K562 (cell line): ENCODE data around the gene C11orf65. TPM values are rescaled to one million over a fixed set of nuclear protein-coding genes. Genes with fewer than 3 reads are reported as not detected.

Experiments
- CBX2 ChIP-seq: fragments of 200-600 bp; sonication (generic); IDR thresholded peaks from one replicate; pipeline ENCODE4 v1.6.1; 2012; ENCODE audit warnings: mild to moderate bottlenecking, low read length, inconsistent platforms; ENCODE audit not compliant: insufficient read depth, poor library complexity, severe bottlenecking
- HNRNPLL ChIP-seq: fragments of 200-400 bp; formaldehyde crosslinking; IDR thresholded peaks from 2 replicates; pipeline ENCODE4 v1.6.1; 2017; ENCODE audit warnings: low read length, low read depth, mild to moderate bottlenecking; ENCODE audit not compliant: poor library complexity, severe bottlenecking
- JUNB ChIP-seq: fragments of 450-650 bp; formaldehyde crosslinking; conservative IDR thresholded peaks from 2 replicates; pipeline ENCODE4 v1.4.0; 2020; ENCODE audit warnings: mild to moderate bottlenecking
- KDM5B ChIP-seq: fragments of 200-600 bp; sonication (generic); IDR thresholded peaks from 2 replicates; pipeline ENCODE4 v1.6.1; 2012; ENCODE audit warnings: low read depth, mild to moderate bottlenecking, moderate library complexity, low read length, control low read depth, inconsistent platforms; ENCODE audit not compliant: insufficient replicate concordance
- L3MBTL2 ChIP-seq: fragments of 450-650 bp; IDR thresholded peaks from 2 replicates; pipeline ENCODE4 v1.6.1; 2016; ENCODE audit warnings: mild to moderate bottlenecking, moderate library complexity
- MGA ChIP-seq: fragments of 450-650 bp; IDR thresholded peaks from 2 replicates; pipeline ENCODE4 v1.6.1; 2016; ENCODE audit warnings: mild to moderate bottlenecking, moderate library complexity
- NCOA4 ChIP-seq: fragments of 450-650 bp; IDR thresholded peaks from 2 replicates; pipeline ENCODE4 v1.6.1; 2018; ENCODE audit warnings: mild to moderate bottlenecking; ENCODE audit not compliant: partially characterized antibody
- NUFIP1 ChIP-seq: fragments of 450-650 bp; IDR thresholded peaks from 2 replicates; pipeline ENCODE4 v1.6.1; 2018; ENCODE audit not compliant: partially characterized antibody
- TEAD4 ChIP-seq, 2 experiments: sonication (generic) in 1 of 2; formaldehyde crosslinking in 1 of 2; IDR thresholded peaks; 2 replicates each; pipeline versions ENCODE4 v1.6.1 to v1.8.0; 2012 to 2022; ENCODE audit warnings: borderline replicate concordance in 1 of 2, inconsistent platforms in 1 of 2, low read length in 1 of 2, mild to moderate bottlenecking in 1 of 2, missing genetic modification reagents in 1 of 2
- TRIM24 ChIP-seq, 2 experiments: fragments of 450-650 bp; IDR thresholded peaks; 2 replicates each; pipeline ENCODE4 v1.6.1; 2016
- UBTF ChIP-seq, 2 experiments: IDR thresholded peaks; 2 replicates each; pipeline ENCODE4 v1.6.1; 2012; ENCODE audit warnings: improper control_type of control experiment in 2 of 2, low read depth in 2 of 2, low read length in 2 of 2, borderline replicate concordance in 1 of 2
- WHSC1 ChIP-seq: IDR thresholded peaks from one replicate; pipeline ENCODE4 v1.6.1; 2012; ENCODE audit warnings: low read length, control low read depth, inconsistent platforms
- ZNF551 ChIP-seq: fragments of 250-450 bp; sonication (Bioruptor Pico); IDR thresholded peaks from 2 replicates; pipeline ENCODE4 v1.5.0; 2021; ENCODE audit warnings: mild to moderate bottlenecking, moderate library complexity
- polyA plus RNA-seq, 8 experiments: library from polyadenylated mRNA; depleted of rRNA in 4 of 8; stranded (reverse) in 5 of 8; unstranded in 3 of 8; fragments of >200 nt; fragmentation: Nextera tagmentation in 2 of 8; fragmentation: Illumina TruSeq in 1 of 8; extraction: Ambion mirVana in 2 of 8; extraction: Trizol in 1 of 8; gene quantifications; 2 replicates each; pipeline versions ENCODE4 v1.2.1 to v1.2.3, GENCODE V29; 2011 to 2014; ENCODE audit warnings: inconsistent platforms in 1 of 8, missing spikeins in 1 of 8
- total RNA-seq, 7 experiments: library from RNA; depleted of rRNA in 6 of 7; stranded (reverse); fragments of >200 nt in 6 of 7; fragmentation: Illumina TruSeq in 2 of 7; extraction: Trizol in 2 of 7; gene quantifications; 2 replicates each; pipeline versions ENCODE4 v1.2.1 to v1.2.3, GENCODE V29; 2011 to 2021; ENCODE audit warnings: low replicate concordance in 1 of 7

C11orf65 gene
- total and polyA plus RNA-seq, 9 of the 15 experiments (the other 6 are each of a cell fraction or from before 2014, with no cell fraction given): 1.0 to 2.1 (median 1.2) TPM

GRCh38 chr11:108497317-108498045 lies 30.2 kb upstream of the C11orf65 start (continued):
- peak; percentile 75 for TF ChIP-seq MGA
- peak; percentile 98 for TF ChIP-seq JUNB
- TF ChIP-seq ZNF551 (CRISPR knock-in tag): no peak
- no peak for TF ChIP-seq NUFIP1
- TF ChIP-seq CBX2: no peak
- TF ChIP-seq TRIM24 (IDR thresholded peaks at IDR 0.05): peak in 1 of 2 experiments; percentile 62; a peak in 1 of 4 replicates
- TF ChIP-seq L3MBTL2: peak; percentile 48; the same call in 1 of the 2 replicates
- peak; percentile 90 for TF ChIP-seq KDM5B
- peak; percentile 35 for TF ChIP-seq TEAD4 (IDR thresholded peaks at IDR 0.05; ENCODE audit: low read length)
- no peak for TF ChIP-seq TEAD4 (CRISPR knock-in tag; IDR thresholded peaks at IDR 0.05; ENCODE audit: borderline replicate concordance)
- TF ChIP-seq NCOA4: no peak
- TF ChIP-seq UBTF (IDR thresholded peaks at IDR 0.05; ENCODE audit: borderline replicate concordance in 1 of 2, low read depth in 2 of 2, low read length in 2 of 2): peak; percentile 46 to 82; a peak in 3 of 4 replicates
- TF ChIP-seq WHSC1: no peak
- TF ChIP-seq HNRNPLL: peak; percentile 44
